H1 (cell line): ENCODE measurements around the gene GET3.

Experiments used
- EP300 ChIP-seq, 2 experiments: IDR thresholded peaks; 1 replicate in 1 of 2; 2 replicates in 1 of 2; pipeline ENCODE4 v1.6.1; 2011 to 2012; ENCODE audit warnings: low read depth in 2 of 2, low read length in 2 of 2, mild to moderate bottlenecking in 2 of 2, borderline replicate concordance in 1 of 2, inconsistent platforms in 1 of 2, moderate library complexity in 1 of 2
- GTF2F1 ChIP-seq: IDR thresholded peaks from 2 replicates; pipeline ENCODE4 v1.6.1; 2012; ENCODE audit warnings: low read depth, low read length, improper control_type of control experiment, borderline replicate concordance
- HDAC6 ChIP-seq: IDR thresholded peaks from one replicate; pipeline ENCODE4 v1.7.1; 2012; ENCODE audit warnings: low read depth, mild to moderate bottlenecking, inconsistent platforms, low read length, moderate library complexity
- JUND ChIP-seq: IDR thresholded peaks from 2 replicates; pipeline ENCODE4 v1.6.1; 2011; ENCODE audit warnings: mild to moderate bottlenecking, improper control_type of control experiment, low read length
- POLR2A ChIP-seq, 2 experiments: IDR thresholded peaks; 1 replicate in 1 of 2; 2 replicates in 1 of 2; pipeline ENCODE4 v1.6.1; 2011; ENCODE audit warnings: low read depth in 2 of 2, low read length in 2 of 2, mild to moderate bottlenecking in 2 of 2; ENCODE audit errors: control extremely low read depth in 1 of 2
- SP4 ChIP-seq: IDR thresholded peaks from 2 replicates; pipeline ENCODE4 v1.6.1; 2012; ENCODE audit warnings: low read length, inconsistent platforms
- TAF1 ChIP-seq: IDR thresholded peaks from 2 replicates; pipeline ENCODE4 v1.6.1; 2011; ENCODE audit warnings: mild to moderate bottlenecking, low read depth, low read length
- TF ChIP-seq, protein P1 (sequence below), 3 experiments: IDR thresholded peaks; 1 replicate in 2 of 3; 2 replicates in 1 of 3; pipeline versions ENCODE4 v1.5.1 to v1.6.1; 2011; ENCODE audit warnings: low read length in 3 of 3, mild to moderate bottlenecking in 3 of 3, inconsistent platforms in 2 of 3, low read depth in 1 of 3, moderate library complexity in 1 of 3; ENCODE audit not compliant: insufficient read depth in 1 of 3; ENCODE audit errors: control extremely low read depth in 1 of 3

DNA sequence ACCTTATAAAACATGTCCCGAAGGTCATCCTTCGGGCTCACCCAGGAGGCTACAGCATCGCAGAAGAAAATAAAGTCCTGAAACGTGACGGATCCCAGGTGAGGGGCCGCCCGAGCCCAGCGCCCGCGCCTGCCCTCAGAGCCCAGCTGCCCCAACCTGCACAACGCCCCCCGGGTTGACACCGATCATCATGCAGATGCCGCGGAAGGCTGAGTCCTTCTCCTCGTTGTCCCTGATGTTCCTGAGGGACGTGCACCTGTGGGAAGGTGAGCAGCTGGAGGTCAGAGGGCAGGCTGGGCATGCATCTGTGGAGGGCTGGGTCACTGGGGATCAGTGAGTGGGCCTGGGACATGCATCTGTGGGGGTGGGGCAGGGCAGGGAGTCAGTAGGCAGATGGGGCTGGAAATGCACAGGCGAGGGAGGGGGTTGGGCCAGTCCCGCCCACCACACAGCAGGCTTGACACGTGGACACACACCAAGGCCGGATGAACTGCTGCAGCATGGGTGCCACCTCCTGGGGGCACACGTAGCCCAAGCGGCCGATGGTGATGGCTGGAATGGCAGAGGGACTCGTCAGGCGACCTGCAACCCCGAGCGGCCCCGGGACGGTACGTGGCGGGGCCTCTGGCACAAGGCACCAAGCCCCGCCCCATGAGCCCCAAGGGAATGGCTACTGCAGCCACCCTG, 35.6 kb upstream of the GET3 start:
- TF ChIP-seq POLR2A (IDR thresholded peaks at IDR 0.05; ENCODE audit: control extremely low read depth in 1 of 2, low read depth in 2 of 2, low read length in 2 of 2) = no peak; a peak in 1 of 3 replicates
- TF ChIP-seq GTF2F1 = no peak
- TF ChIP-seq JUND = no peak
- no peak for TF ChIP-seq HDAC6
- TF ChIP-seq TAF1 = no peak
- TF ChIP-seq, protein P1, sequence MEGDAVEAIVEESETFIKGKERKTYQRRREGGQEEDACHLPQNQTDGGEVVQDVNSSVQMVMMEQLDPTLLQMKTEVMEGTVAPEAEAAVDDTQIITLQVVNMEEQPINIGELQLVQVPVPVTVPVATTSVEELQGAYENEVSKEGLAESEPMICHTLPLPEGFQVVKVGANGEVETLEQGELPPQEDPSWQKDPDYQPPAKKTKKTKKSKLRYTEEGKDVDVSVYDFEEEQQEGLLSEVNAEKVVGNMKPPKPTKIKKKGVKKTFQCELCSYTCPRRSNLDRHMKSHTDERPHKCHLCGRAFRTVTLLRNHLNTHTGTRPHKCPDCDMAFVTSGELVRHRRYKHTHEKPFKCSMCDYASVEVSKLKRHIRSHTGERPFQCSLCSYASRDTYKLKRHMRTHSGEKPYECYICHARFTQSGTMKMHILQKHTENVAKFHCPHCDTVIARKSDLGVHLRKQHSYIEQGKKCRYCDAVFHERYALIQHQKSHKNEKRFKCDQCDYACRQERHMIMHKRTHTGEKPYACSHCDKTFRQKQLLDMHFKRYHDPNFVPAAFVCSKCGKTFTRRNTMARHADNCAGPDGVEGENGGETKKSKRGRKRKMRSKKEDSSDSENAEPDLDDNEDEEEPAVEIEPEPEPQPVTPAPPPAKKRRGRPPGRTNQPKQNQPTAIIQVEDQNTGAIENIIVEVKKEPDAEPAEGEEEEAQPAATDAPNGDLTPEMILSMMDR (IDR thresholded peaks at IDR 0.05; ENCODE audit: control extremely low read depth in 1 of 3, insufficient read depth in 1 of 3, low read depth in 1 of 3, low read length in 3 of 3) = no peak
- TF ChIP-seq EP300 (IDR thresholded peaks at IDR 0.05; ENCODE audit: borderline replicate concordance in 1 of 2, low read depth in 2 of 2, low read length in 2 of 2) = no peak
- no peak for TF ChIP-seq SP4
